Measurements from ENCODE around the gene TMEM156.

DNA sequence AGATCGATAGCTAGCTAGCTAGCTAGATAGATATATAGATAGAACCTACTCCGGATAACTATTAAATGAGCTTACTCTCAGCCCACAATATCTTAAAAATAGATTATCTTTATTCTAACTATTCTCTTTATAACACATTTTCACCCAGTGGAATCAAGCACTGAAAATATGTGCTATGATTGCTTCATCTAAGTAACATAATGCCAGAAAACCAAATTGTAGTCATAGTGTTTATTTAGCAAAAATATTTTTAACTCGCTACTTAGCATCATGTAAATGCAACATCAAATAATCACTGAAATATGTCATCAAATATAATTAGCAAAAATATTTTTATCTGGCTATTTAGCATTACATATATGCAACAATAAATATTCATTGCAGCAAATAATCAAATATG is 1.5 kb downstream of the TMEM156 start:
- TF ChIP-seq ZBTB8A (tag by site-specific recombination; IDR thresholded peaks at IDR 0.05) (no peak), ZNF18 (tag by site-specific recombination; IDR thresholded peaks at IDR 0.05) (no peak), ZNF138 (tag by site-specific recombination; IDR thresholded peaks at IDR 0.05; ENCODE audit: borderline replicate concordance) (no peak), ZNF558 (tag by site-specific recombination; IDR thresholded peaks at IDR 0.05) (no peak), CTCF (tag by site-specific recombination; IDR thresholded peaks at IDR 0.05) (no peak), HOXA7 (CRISPR knock-in tag; IDR thresholded peaks at IDR 0.05; ENCODE audit: borderline replicate concordance) (no peak)
